Measurements from ENCODE around the gene ATF6. TPM values are rescaled to one million over a fixed set of nuclear protein-coding genes. Genes with fewer than 3 reads are reported as not detected.

Gene ATF6
- total and polyA plus RNA-seq, 2 donors (not counting 1 experiment from before 2014, with no cell fraction given): 5.7 to 26.6 TPM

DNA sequence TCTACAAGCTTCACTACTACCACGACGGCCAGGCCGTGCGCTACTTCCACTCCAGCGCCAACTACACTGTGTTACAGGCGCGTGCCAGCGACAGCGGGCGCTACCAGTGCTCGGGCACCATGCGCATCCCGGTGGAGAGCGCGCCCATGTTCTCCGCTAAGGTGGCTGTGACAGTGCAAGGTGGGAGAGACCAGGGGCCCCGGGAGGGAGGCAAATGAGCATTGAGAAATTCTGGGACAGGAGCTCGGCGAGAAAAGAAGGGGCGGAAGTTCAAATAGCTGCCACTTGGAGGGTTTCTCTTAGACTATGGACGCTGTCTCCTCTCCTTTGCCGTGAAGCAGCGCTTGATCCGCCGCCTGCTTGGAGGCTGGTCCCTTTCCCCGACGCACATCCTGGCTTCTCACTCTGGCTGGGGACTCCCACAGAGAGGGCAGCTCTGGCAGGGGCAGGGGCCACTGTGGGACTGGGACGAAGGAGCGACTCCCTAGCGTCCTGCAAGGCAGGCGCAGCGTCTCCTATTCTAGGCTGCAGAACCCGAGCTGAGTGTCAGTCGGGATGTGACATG, 40.1 kb upstream of the ATF6 start:
- Mint-ChIP-seq H3K4me3 (peak overlapping the region; percentile 100), H3K27me3 (no peaks in the 10 kb centered on the region), H3K9me3 (ENCODE audit: insufficient read depth) (no peaks in the 10 kb centered on the region), H3K27ac (peak overlapping the region; percentile 97), H3K4me1 (peaks cover 56% of the 10 kb centered on the region)
- intact Hi-C loops (cut with micrococcal nuclease): loop anchor here (1.0 to 5.0 kb wide), 2 partner anchors 8 to 44 kb away; no protein-coding TSS in a partner anchor
- H2AFZ ChIP-seq (ENCODE audit: insufficient read depth, low read depth, low read length, poor library complexity, severe bottlenecking): peak overlapping the region; percentile 93
- POLR2A ChIA-PET: interaction anchor here (0.5 to 4.1 kb wide), 10 partner anchors 9 to 1014 kb away, joined by 3 to 82 read pairs (median 6); partner anchors contain the start of genes CD48, DUSP12, FCGR2A and FCRLA
- peaks cover 21 to 34% of the 10 kb centered on the region in 2 donors for H3K4me1 ChIP-seq (ENCODE audit: control insufficient read depth in 2 of 2, insufficient read depth in 2 of 2, low read length in 2 of 2)
- H3K9ac ChIP-seq (ENCODE audit: low read length): peak overlapping the region; percentile 83
- H3K79me2 ChIP-seq (ENCODE audit: control insufficient read depth, insufficient read depth, low read length): no peaks in the 10 kb centered on the region
- H4K20me1 ChIP-seq (ENCODE audit: control insufficient read depth, insufficient read depth, low read length, poor library complexity, severe bottlenecking): no peaks in the 10 kb centered on the region
- H3K27me3 ChIP-seq (replicated peaks in 1 of 4; ENCODE audit: control extremely low read depth in 1 of 4, control insufficient read depth in 3 of 4, insufficient read depth in 4 of 4, low read length in 3 of 4): peaks cover 0 to 7% (median 0%) of the 10 kb centered on the region in 4 experiments
- ATAC-seq (ENCODE audit: low read depth) (peak; percentile 15), DNase-seq (peak; percentile 72)
- H3K36me3 ChIP-seq (replicated peaks in 1 of 2; ENCODE audit: control extremely low read depth in 1 of 2, control insufficient read depth in 1 of 2, extremely low read depth in 1 of 2, insufficient read depth in 2 of 2, low read length in 1 of 2): no peaks in the 10 kb centered on the region
- CTCF ChIA-PET: interaction anchor here (1.1 to 8.6 kb wide), 9 partner anchors 10 to 230 kb away, joined by 3 to 142 read pairs (median 4); partner anchors contain the start of genes DUSP12 and FCRLA
- H3K27ac ChIP-seq (ENCODE audit: low read length in 2 of 2): peak overlapping the region; percentile 55 to 62
- WGBS (ENCODE audit: insufficient coverage): 0% methylated on average over 34 of the region's 34 CpGs
- TF ChIP-seq CTCF (IDR thresholded peaks at IDR 0.05): peak; percentile 5
- TF ChIP-seq EZH2 (IDR thresholded peaks at IDR 0.05; ENCODE audit: borderline replicate concordance, insufficient read depth, low read depth, low read length, poor library complexity, severe bottlenecking): no peak
- H3K4me2 ChIP-seq (replicated peaks; ENCODE audit: low read depth, low read length, poor library complexity, severe bottlenecking): peak overlapping the region; percentile 97
- H3K4me3 ChIP-seq (ENCODE audit: control extremely low read depth in 1 of 5, extremely low read depth in 1 of 5, insufficient read depth in 1 of 5, low read depth in 2 of 5, low read length in 4 of 5): peak overlapping the region; percentile 64 to 88 (median 85)
- H3K9me3 ChIP-seq (ENCODE audit: control extremely low read depth in 1 of 3, control insufficient read depth in 2 of 3, insufficient read depth in 1 of 3, low read length in 2 of 3): no peaks in the 10 kb centered on the region
